HG03175 (cell line): ENCODE results near the gene FBF1.
A peak's percentile ranks its signal among the peaks of the same experiment; 100 is the strongest.
"Not testable (repeated sequence)": the region's sequence is repeated elsewhere in the genome, so short reads cannot be mapped to it uniquely, and the experiment has no call there.

ENCODE experiments used
- ATAC-seq: cut with Tn5 transposase; IDR thresholded peaks from one replicate; pipeline ENCODE4 v1.9.1; 2021; ENCODE audit warnings: mild to moderate bottlenecking, moderate library complexity; ENCODE audit not compliant: unreplicated experiment

The FBF1 gene, protein sequence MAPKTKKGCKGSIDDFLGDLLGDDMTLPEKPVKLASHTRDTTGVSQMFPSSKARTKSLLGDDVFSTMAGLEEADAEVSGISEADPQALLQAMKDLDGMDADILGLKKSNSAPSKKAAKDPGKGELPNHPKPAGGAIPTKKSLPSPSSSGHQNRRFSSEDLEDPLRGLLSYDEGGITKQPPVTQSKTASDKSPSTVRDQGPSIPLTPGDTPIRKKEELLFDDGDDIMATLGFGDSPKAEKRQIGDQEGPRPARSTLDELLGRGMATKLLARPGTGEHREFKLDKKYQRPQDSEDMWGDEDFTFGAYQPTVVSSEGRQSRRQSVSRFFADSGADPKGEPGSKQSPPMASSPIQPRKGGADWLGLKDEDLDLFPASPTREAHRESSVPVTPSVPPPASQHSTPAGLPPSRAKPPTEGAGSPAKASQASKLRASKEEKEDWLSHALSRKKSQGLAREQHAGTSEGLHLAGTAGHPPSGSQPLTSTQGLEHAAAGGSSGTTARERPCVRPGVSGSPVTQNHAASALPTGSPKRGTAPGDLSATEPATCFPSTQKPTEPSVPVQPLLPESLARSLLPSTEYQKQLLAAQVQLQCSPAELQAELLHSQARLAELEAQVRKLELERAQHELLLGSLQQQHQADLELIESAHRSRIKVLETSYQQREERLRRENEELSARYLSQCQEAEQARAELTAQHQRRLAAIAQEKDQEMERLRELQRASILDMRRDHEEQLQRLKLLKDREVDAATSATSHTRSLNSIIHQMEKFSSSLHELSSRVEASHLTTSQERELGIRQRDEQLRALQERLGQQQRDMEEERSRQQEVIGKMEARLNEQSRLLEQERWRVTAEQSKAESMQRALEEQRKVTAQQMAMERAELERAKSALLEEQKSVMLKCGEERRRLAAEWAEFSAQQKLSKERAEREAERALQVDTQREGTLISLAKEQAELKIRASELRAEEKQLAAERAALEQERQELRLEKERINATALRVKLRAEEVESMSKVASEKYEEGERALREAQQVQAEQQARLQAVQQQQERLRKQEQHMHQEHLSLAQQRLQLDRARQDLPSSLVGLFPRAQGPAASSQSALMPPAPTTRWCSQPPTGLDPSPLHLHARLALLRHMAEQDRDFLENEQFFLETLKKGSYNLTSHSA

DNA sequence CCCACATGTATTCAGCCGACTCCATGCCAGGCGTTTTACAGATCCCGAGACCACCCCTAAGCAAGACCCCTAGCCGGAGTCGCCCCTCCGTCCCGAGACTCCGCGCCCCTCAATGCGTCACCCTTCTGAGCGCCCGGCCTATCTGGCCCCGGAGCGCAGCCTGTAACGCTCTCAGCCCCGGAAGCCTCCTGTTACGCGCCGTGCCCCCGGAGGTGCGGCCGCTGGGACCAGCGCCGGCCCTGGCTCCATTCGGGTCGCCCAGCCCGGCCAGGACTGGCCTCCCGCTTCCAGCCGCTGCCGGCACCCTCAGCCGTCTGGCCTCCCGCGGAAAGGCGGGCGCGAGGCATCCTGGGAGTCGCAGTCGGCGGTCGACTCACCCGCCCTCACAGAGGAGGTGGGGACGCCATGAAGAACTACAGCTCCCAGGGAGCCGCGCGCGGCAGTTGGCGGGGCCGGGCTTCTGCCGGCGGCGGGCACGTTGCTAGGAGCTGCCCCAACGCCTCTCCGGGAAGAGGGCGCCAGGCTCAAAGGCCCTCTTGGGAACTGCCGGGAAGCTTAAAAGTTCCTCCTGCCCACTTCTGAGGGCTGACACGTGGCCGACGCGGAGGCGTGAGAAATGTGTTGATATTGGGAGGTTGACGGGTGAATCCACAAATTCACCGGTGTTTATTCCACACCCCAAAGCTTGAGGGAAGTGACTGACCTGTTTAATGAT is at the start of gene FBF1:
Gene FBF1 (minus strand): TSS at position 316 of the 715 bp plus-strand sequence. CDS start 2,893 bp downstream, outside the sequence.
- ATAC-seq = peak; percentile 93

DNA sequence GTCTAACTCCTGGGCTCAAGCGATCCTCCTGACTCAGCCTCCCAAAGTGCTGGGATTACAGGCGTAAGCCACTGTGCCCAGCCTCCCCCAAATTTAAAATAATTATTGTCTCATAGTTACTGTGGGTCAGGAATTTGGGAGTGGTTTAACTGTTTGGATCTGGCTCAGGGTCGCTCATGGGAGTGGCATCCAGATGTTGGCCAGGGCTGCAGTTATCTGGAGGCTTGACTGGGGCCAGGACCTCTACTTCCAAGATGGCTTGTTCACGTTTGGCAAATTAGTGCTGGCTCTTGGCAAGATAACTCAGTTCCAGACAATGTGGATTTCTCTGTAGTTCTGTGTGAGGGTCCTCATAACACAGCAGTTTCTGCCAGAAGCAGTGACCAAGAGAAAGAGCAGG is 46.2 kb upstream of the FBF1 start:
- no peak for ATAC-seq

DNA sequence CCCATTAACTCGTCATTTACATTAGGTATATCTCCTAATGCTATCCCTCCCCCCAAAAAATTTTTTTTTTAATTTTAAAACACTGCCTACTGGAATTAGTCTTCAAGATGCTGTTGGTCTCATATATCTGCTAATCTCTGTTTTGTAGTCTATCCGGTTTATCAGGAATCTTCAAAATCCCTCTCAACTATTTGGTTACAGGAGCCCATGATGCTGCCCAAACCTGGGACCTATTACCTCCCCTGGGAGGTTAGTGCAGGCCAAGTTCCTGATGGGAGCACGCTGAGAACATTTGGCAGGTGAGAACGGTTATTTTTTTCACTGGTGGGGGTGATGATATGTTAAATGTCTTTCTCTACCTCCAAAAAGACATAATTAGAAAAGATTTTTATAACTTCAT is 45.1 kb upstream of the FBF1 start:
- no peak for ATAC-seq

DNA sequence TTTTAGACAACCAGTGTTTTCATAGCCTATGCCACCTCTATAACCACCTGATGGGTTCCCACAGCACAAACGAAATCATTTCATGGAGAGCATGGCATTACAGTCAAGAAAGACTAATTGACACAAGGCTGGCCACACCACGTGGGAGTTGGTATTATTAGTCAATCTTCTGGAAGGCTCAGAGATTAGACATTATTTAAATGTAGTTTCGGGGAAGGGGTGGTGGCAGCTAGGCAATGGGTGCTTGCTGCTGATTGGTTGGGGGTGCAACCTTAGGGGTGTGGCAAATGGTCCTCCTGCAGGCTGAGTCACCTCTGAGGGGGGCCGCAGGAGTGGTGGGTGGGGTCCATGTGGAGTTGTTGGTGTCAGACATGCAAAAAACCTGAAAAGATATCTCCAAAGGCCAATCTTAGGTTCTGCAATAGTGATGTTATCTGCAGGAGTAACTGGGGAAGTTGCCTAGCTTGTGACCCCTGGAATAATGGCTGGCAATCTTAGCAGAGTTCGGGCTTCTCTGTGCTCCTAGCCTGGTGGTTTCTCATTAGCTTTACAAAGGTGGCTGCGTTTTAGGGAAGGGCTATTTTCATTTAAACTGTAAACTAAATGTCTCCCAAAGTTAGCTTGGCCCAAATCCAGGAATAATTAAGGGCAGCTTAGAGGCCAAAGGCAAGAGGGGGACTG is 42.8 kb upstream of the FBF1 start:
- no peak for ATAC-seq

DNA sequence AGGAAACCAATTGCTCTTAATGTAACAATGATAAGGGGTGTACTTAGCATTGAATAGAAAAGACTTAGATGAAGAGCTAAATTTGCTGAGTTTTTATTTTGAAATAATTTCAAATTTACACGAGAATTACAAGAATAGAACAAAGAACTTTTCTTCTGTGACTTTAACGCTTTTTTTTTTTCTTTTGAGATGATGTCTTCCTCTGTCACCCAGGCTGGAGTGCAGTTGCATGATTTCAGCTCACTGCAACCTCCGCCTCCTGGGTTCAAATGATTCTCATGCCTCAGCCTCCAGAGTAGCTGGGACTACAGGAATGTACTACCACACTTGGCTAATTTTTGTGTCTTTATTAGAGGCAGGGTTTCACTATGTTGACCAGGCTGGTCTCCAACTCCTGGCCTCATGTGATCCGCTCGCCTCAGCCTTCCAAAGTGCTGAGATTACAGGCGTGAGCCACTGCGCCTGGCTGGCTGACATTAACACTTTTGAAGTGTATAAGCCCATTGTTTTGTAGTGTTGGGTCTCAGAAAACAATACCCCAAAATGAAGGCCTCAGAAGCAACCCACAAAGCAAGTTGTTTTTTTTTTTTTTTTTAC is 40.3 kb upstream of the FBF1 start:
- ATAC-seq = no peak

DNA sequence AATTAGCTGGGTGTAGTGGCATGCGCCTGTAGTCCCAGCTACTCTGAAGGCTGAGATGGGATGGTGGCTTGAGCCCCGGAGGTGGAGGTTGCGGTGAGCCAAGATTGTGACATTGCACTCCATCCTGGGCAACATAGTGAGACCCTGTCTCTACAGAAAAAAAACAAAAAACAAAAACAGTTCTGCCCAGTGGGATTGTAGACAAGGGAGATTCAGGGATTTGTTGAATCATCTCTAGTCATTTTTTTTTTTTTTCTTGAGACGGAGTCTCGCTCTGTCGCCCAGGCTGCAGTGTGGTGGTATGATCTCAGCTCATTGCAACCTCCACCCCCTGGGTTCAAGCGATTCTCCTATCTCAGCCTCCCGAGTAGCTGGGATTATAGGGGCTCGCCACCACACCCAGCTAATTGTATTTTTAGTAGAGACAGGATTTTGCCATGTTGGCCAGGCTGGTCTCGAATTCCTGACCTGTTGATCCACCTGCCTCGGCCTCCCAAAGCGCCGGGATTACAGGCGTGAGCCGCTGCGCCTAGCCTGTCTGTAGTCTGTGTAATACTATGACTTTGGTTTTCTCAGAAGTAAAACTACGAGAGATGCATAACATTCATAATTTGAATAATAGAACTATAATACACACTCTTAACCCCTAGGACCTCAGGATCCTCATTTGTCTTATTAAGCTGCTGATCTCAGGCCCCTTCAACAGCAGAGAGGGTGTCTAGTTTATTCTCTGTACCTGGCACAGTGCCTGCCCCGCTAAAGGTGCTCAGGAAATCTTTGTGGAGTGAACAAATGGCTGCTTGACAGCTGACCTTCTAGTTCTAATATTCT is 39.6 kb upstream of the FBF1 start:
- no peak for ATAC-seq

DNA sequence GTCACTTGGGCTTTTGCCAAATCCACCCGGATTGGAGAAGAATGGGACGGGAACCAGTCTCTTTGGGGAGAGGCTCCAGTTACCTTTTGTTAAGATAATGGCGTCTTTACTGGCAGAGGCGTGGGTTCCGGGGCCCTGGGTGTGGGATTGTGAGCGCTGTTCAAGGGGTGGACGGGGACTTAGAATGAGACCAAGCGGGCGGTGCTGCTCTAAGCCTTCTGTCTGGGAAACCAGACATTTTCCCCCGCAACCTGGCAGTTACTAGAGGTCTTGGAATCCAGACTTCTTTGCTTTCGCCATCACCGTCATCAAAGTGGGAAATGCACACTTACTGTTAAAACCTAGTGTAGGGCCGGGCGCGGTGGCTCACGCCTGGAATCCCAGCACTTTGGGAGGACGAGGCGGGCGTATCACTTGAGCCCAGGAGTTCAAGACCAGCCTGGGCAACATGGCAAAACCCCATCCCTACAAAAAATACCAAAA is 38.9 kb upstream of the FBF1 start:
- ATAC-seq = peak; percentile 19

DNA sequence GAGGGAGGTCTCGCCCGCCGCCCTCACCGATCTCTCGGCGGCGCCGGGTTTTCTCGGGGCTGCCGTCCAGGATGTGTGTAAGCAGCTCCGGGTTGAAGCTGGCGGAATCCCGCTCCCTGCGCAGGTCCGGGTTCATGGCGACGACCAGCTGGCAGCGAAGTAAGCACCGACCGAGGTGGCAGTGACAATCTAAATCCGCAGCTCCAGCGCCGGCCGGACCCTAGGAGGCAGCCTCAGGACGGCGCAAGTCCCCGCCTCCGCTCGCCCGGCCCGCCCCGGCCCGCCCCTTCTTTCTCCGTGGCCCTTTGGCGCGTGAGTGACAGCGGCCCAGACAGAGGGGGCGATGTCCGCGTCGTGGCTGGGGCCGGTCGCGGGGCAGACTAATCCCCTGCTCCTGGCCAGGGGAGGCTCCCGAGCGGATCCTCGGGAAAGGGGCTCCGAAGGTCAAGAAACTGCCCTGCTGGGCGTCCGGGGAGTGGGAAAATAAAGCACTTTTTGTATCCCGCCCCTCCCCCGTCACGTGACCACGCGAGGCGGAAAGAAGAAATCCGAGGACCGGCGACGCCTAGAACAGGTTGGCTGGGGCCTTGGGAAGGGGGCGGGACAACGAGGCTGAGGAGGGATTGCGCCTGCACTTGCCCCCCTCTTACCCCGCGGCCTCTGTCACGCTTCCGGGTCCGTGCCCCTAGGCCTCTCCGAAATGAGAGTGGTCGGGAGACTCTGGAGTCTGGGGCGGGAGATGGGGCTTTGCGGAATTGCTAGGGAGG is 38.3 kb upstream of the FBF1 start, which contains the start of the genes ACOX1 and TEN1:
Gene ACOX1 (minus strand): TSS at position 229 of the 767 bp plus-strand sequence. CDS start 93 bp downstream, at position 136.
Gene TEN1 (plus strand): TSS at position 303 of the 767 bp plus-strand sequence. CDS start 6,953 bp downstream, outside the sequence.
- peak; percentile 90 for ATAC-seq

DNA sequence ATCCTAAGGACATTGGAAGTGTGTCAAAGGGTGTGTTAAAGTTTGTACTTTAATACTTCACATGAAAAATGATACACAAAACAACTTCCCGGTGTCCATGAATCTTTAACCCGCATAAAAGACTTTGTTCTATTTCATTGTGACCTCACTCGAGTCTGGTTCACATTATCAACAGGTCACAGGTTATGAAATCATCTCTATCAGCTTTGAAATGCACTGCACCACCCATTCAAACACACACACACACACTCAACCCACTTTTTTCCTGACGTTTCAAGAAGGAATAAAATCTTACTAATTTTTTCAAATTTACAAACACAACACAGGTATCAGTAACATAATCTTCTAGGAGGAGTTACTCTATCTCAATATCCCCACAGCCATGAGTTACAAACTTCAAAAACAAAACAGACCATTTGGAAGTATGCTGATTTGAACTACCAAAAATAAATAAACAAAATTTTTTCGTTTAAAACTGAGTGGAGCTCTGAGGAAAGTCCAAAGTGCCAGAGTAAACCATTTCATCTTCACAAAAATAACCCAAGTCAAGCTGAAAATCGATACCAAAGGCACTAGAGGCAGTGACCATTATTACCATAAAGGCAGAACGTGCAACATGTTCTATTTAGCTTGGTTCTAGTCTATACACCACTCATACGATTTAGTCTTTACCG is 35.5 kb upstream of the FBF1 start:
- no peak for ATAC-seq

DNA sequence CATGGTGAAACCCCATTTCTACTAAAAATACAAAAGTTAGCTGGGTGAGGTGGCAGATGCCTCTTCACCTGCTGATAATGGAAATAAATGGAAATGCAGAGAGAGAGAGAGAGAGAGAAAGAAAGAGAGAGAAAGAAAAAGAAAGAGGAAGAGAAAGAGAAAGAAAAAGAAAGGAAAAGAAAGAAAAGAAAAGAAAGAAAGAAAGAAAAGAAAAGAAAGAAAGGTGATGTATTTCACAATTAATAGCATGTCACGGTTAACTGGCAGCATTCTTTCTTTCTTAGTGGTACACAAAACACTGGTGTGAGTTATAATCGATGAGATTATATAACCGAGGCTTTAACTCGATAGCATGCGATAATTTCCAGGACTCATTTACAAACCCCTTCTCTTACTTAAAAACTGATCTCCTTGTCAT is 34.9 kb upstream of the FBF1 start:
- no peak for ATAC-seq

DNA sequence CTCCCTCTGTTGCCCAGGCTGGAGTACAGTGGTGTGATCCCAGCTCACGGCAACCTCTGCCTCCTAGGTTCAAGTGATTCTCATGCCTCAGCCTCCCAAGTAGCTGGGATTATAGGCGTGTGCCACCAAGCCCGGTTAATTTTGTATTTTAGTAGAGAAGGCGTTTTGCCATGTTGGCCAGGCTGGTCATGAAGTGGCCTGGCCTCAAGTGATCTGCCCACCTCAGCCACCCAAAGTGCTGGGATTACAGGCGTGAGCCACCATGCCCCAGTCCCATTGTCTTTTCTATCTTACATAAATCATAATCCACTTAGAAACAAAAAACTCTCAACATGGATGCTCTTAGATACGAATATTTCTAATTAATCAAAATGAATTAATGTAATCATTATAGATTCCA is 34.3 kb upstream of the FBF1 start:
- not testable (repeated sequence) for ATAC-seq

DNA sequence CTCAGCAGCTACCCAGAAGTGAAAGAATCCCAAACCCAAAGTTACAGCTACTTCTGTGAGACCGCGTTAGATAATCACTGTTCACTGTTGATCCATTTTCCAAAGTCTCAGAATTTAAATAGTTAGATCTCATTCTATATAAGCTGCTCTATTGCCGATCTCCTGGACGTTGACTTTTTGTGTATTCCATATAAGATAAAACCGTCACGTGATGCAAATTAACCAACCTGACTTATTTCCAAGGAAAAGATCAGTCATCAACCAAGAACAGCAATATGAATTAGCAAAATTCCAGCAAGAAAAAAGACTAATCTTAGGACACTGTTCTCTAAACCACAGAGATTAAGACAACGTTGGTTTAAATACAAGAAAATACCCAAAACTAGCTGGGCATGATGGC is 29.8 kb upstream of the FBF1 start:
- no peak for ATAC-seq

DNA sequence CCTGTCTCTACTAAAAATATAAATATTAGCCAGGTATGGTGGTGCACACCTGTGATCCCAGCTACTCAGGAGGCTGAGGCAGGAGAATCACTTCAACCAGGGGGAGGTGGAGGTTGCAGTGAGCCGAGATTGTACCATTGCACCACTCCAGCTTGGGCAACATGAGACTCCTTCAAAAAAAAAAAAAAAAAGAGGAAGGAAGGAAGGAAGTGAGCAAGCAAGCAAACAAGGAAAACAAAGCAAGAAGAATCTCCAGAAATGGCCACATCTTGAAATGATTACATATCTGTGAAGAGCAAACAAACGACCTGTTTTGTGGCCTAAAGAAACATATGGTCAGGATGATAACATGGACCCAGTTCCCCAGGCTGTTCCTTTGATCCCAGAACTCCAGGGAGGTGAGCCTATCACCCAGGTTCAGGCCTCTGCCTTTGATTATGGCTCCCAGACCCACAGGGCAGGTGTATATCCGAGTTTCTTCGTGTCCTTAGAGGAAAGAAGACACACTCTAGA is 29.2 kb upstream of the FBF1 start:
- ATAC-seq = no peak

DNA sequence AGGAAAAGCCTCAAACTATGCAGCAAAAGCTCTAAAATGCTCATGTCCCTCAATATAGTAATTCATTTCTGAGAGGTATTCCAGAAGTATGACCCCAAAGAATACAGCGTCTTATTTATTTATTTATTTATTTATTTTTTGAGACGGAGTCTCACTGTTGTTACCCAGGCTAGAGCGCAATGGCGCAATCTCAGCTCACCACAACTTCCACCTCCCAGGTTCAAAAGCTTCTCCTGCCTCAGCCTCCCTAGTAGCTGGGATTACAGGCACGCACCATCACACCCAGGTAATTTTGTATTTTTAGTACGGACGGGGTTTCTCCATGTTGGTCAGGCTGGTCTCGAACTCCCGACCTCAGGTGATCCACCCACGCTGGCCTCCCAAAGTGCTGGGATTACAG is 28.2 kb upstream of the FBF1 start:
- not testable (repeated sequence) for ATAC-seq

DNA sequence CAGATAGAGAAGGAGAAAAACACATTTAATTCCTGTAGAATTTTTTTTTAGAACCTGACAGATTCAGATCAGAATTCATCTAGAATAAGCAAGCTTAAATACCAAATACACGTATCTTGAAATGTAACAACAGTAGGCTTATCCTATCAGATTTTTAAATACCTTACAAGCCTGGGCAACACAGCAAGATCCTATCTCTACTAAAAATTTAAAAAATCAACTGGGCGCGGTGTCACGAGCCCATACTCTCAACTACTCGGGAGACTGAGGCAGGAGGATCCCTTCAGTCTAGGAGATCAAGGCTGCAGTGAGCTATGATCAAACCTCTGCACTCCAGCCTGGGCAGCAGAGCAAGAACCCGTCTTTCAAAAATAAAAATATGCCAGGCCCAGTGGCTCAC is 24.6 kb upstream of the FBF1 start:
- ATAC-seq = no peak

DNA sequence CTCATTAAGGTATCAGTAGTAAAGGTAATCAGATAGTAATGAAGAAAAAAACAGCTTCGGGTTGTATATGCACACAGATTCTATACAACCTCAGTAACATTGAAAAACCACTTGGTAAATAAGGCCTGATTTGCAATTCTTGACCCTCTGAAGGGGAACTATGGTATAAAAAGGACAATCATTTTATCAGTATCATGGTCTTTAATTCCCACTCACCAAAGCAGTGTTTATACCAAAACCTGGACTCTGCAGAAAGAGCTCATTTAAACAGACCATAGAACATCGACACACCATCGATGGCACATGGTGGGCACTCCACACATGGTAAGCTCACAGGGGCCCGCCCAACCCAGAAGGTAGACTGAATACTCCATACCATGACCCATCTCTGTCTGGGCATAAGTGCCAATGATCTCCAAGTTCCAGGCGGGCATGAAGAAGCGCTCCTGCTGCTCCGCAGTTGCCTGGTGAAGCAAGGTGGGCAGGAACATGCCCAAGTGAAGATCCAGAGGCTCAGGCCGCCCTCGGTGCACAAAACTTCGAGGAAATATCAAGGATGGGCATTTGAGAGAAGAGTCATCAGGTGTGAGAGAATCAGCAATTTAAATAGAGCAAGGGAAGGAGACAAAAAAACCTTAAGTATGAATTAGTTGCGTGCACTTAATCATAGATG is 19.1 kb upstream of the FBF1 start:
- no peak for ATAC-seq
